ENCODE results near the gene CHST15. TPM values are rescaled to one million over a fixed set of nuclear protein-coding genes. Genes with fewer than 3 reads are reported as not detected.

The CHST15 gene
- total and polyA plus RNA-seq, 2 of the 13 experiments (the other 11 are each of a cell fraction or from before 2014, with no cell fraction given), result 1.4 to 94.7 TPM

GRCh38 chr10:124035928-124036558 lies 57.4 kb downstream of the CHST15 start (continued):
- TF ChIP-seq ZSCAN25 (CRISPR knock-in tag; IDR thresholded peaks at IDR 0.05) (peak; percentile 69; the same call in 1 of the 2 replicates), REXO4 (CRISPR knock-in tag; IDR thresholded peaks at IDR 0.05; ENCODE audit: borderline replicate concordance) (no peak), HMG20B (CRISPR knock-in tag; conservative IDR thresholded peaks at IDR 0.05) (peak; percentile 89; the same call in 1 of the 2 replicates), STAT6 (CRISPR knock-in tag; IDR thresholded peaks at IDR 0.05; ENCODE audit: borderline replicate concordance) (peak; percentile 96), RNF2 (conservative IDR thresholded peaks at IDR 0.05; ENCODE audit: low read depth) (0 out of 2 replicates have a peak, but pooled peaks have one; percentile 16), ZEB1 (IDR thresholded peaks at IDR 0.05; ENCODE audit: insufficient replicate concordance, low read depth) (peak; percentile 86), ZNF232 (CRISPR knock-in tag; IDR thresholded peaks at IDR 0.05; ENCODE audit: borderline replicate concordance) (no peak), JDP2 (CRISPR knock-in tag; IDR thresholded peaks at IDR 0.05; ENCODE audit: borderline replicate concordance) (peak; percentile 66; the same call in 1 of the 2 replicates), SSRP1 (CRISPR knock-in tag; IDR thresholded peaks at IDR 0.05) (peak; percentile 91), EHMT2 (IDR thresholded peaks at IDR 0.05; ENCODE audit: borderline replicate concordance, low read depth, low read length) (no peak), HNF4G (IDR thresholded peaks at IDR 0.05; ENCODE audit: borderline replicate concordance, low read depth, low read length) (no peak; the same call in 1 of the 2 replicates), HNF4G (CRISPR knock-in tag; IDR thresholded peaks at IDR 0.05; ENCODE audit: borderline replicate concordance, low read depth) (peak; percentile 92; the same call in 1 of the 2 replicates), ZNF33B (CRISPR knock-in tag; IDR thresholded peaks at IDR 0.05) (no peak), ZNF670 (CRISPR knock-in tag; IDR thresholded peaks at IDR 0.05; ENCODE audit: borderline replicate concordance) (peak; percentile 96; the same call in 1 of the 2 replicates), ZFP41 (CRISPR knock-in tag; IDR thresholded peaks at IDR 0.05; ENCODE audit: borderline replicate concordance) (0 out of 2 replicates have a peak, but pooled peaks have one; percentile 67), IKZF4 (CRISPR knock-in tag; IDR thresholded peaks at IDR 0.05; ENCODE audit: borderline replicate concordance, low read depth, not compliant biosample characterization) (no peak)
- TF ChIP-seq, protein P1, sequence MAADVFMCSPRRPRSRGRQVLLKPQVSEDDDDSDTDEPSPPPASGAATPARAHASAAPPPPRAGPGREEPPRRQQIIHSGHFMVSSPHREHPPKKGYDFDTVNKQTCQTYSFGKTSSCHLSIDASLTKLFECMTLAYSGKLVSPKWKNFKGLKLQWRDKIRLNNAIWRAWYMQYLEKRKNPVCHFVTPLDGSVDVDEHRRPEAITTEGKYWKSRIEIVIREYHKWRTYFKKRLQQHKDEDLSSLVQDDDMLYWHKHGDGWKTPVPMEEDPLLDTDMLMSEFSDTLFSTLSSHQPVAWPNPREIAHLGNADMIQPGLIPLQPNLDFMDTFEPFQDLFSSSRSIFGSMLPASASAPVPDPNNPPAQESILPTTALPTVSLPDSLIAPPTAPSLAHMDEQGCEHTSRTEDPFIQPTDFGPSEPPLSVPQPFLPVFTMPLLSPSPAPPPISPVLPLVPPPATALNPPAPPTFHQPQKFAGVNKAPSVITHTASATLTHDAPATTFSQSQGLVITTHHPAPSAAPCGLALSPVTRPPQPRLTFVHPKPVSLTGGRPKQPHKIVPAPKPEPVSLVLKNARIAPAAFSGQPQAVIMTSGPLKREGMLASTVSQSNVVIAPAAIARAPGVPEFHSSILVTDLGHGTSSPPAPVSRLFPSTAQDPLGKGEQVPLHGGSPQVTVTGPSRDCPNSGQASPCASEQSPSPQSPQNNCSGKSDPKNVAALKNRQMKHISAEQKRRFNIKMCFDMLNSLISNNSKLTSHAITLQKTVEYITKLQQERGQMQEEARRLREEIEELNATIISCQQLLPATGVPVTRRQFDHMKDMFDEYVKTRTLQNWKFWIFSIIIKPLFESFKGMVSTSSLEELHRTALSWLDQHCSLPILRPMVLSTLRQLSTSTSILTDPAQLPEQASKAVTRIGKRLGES (CRISPR knock-in tag; IDR thresholded peaks at IDR 0.05; ENCODE audit: borderline replicate concordance), result no peak
- TF ChIP-seq, protein P2, sequence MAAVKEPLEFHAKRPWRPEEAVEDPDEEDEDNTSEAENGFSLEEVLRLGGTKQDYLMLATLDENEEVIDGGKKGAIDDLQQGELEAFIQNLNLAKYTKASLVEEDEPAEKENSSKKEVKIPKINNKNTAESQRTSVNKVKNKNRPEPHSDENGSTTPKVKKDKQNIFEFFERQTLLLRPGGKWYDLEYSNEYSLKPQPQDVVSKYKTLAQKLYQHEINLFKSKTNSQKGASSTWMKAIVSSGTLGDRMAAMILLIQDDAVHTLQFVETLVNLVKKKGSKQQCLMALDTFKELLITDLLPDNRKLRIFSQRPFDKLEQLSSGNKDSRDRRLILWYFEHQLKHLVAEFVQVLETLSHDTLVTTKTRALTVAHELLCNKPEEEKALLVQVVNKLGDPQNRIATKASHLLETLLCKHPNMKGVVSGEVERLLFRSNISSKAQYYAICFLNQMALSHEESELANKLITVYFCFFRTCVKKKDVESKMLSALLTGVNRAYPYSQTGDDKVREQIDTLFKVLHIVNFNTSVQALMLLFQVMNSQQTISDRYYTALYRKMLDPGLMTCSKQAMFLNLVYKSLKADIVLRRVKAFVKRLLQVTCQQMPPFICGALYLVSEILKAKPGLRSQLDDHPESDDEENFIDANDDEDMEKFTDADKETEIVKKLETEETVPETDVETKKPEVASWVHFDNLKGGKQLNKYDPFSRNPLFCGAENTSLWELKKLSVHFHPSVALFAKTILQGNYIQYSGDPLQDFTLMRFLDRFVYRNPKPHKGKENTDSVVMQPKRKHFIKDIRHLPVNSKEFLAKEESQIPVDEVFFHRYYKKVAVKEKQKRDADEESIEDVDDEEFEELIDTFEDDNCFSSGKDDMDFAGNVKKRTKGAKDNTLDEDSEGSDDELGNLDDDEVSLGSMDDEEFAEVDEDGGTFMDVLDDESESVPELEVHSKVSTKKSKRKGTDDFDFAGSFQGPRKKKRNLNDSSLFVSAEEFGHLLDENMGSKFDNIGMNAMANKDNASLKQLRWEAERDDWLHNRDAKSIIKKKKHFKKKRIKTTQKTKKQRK (IDR thresholded peaks at IDR 0.05; ENCODE audit: low read length), result no peak

Measured in HepG2 (cell line).